ENCODE results near the gene GJC2. TPM values are rescaled to one million over a fixed set of nuclear protein-coding genes. Genes with fewer than 3 reads are reported as not detected.
A peak's percentile ranks its signal among the peaks of the same experiment; 100 is the strongest.
"Not testable (repeated sequence)": the region's sequence is repeated elsewhere in the genome, so short reads cannot be mapped to it uniquely, and the experiment has no call there.

Gene GJC2
- total RNA-seq, 6 donors from 2014 or later: 1.4 to 8.7 (median 2.0) TPM

DNA sequence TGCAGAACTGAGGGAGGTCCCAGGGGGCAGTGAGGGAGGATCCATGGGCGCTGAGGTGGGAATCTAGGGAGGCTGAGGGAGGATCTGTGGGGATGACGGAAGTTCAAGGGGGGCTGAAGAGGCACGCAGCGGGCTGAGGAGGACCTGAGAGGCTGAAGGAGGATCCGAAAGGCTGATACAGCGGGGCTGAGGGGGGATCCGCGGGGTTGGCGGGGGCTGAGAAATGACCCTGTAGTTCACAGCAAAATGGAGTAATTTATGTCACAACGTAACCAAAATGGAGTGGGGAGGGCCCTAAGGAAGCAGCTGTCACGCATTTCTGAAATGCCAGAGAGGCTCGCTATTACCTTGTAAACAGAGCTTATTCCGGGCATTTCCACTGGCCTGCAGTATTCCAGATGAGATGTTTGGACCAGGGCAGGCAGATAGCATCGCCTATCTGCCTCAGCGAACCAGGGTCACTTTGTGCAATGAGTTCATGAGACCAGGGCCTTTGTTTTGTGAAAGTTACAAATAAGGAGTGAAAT, 39.7 kb upstream of the GJC2 start:
- H3K36me3 ChIP-seq: peaks cover 0 to 24% (median 15%) of the 10 kb centered on the region in 4 donors
- H3K27ac ChIP-seq: peak overlapping the region; percentile 87 to 100 (median 92)
- peak; percentile 1 to 16 for ATAC-seq (ENCODE audit: low FRiP score in 2 of 2)
- peaks cover 19 to 28% (median 19%) of the 10 kb centered on the region in 4 donors for H3K4me1 ChIP-seq
- H3K27me3 ChIP-seq: no peaks in the 10 kb centered on the region
- no peak for DNase-seq
- no peak for TF ChIP-seq POLR2AphosphoS5 (IDR thresholded peaks at IDR 0.05)
- no peak for TF ChIP-seq POLR2A (IDR thresholded peaks at IDR 0.05)
- TF ChIP-seq EP300 (IDR thresholded peaks at IDR 0.05): no peak
- TF ChIP-seq, protein P1, sequence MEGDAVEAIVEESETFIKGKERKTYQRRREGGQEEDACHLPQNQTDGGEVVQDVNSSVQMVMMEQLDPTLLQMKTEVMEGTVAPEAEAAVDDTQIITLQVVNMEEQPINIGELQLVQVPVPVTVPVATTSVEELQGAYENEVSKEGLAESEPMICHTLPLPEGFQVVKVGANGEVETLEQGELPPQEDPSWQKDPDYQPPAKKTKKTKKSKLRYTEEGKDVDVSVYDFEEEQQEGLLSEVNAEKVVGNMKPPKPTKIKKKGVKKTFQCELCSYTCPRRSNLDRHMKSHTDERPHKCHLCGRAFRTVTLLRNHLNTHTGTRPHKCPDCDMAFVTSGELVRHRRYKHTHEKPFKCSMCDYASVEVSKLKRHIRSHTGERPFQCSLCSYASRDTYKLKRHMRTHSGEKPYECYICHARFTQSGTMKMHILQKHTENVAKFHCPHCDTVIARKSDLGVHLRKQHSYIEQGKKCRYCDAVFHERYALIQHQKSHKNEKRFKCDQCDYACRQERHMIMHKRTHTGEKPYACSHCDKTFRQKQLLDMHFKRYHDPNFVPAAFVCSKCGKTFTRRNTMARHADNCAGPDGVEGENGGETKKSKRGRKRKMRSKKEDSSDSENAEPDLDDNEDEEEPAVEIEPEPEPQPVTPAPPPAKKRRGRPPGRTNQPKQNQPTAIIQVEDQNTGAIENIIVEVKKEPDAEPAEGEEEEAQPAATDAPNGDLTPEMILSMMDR (IDR thresholded peaks at IDR 0.05): no peak
- no peaks in the 10 kb centered on the region for H3K9me3 ChIP-seq
- 24 to 29% methylated on average over 15 of the region's 15 CpGs for WGBS, 2 donors
- H3K4me3 ChIP-seq: peak overlapping the region; percentile 68 to 81 (median 76)

DNA sequence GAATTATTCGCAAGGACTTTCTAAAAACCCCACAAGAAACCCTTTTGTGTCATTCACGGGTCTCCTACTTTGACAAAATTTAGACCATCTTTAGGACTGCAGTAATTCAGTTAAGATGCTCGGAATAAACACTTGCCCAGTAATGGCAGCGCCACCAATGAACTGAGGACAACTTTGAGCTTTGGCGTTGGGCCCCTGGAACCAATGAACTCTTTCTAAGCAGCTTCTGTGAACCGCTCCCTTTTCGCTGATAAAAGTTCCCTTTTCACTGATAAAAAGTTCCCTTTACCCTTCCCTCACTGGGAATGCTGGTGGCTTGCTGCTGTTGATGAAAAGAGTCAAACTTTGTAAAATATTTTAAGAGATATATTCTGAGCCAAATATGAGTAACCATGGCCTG, 39.2 kb upstream of the GJC2 start:
- Histone ChIP-seq H3K4me1 (peaks cover 19 to 28% (median 19%) of the 10 kb centered on the region in 4 donors), H3K27ac (peak overlapping the region; percentile 87 to 100 (median 92)), H3K4me3 (peak overlapping the region in 1 of 4 donors; percentile 81), H3K27me3 (no peaks in the 10 kb centered on the region), H3K36me3 (peaks cover 0 to 23% (median 13%) of the 10 kb centered on the region in 4 donors), H3K9me3 (no peaks in the 10 kb centered on the region)
- WGBS, 2 donors: 90 to 92% methylated on average over 7 of the region's 7 CpGs
- TF ChIP-seq EP300 (IDR thresholded peaks at IDR 0.05) (no peak), POLR2A (IDR thresholded peaks at IDR 0.05) (no peak), POLR2AphosphoS5 (IDR thresholded peaks at IDR 0.05) (no peak)
- TF ChIP-seq, protein P1 (IDR thresholded peaks at IDR 0.05): no peak
- ATAC-seq (ENCODE audit: low FRiP score in 2 of 2) (no peak), DNase-seq (no peak)

DNA sequence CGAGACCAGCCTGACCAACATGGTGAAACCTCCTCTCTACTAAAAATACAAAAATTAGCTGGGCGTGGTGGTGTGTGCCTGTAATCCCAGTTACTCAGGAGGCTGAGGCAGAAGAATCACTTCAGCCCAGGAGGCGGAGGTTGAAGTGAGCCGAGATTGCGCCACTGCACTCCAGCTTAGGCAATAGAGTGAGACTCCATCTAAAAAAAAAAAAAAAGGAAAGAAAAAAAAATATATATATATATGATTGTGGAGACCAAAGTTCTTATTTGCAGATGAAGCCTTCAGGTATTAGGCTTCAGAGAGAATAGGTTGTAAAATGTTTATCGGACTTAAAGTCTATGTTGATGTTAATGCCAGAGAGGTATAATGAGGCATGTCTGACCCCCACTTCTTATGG, 38.4 kb upstream of the GJC2 start:
- H3K27ac ChIP-seq; DNase-seq; H3K27me3 ChIP-seq; H3K9me3 ChIP-seq; H3K4me3 ChIP-seq; ATAC-seq (ENCODE audit: low FRiP score in 2 of 2): not testable (repeated sequence)
- 80 to 81% methylated on average over 6 of the region's 6 CpGs for whole genome bisulfite sequencing, 2 donors
- peaks cover 19 to 28% (median 19%) of the 10 kb centered on the region in 4 donors for H3K4me1 ChIP-seq
- H3K36me3 ChIP-seq: peaks cover 0 to 16% (median 9%) of the 10 kb centered on the region in 4 donors

DNA sequence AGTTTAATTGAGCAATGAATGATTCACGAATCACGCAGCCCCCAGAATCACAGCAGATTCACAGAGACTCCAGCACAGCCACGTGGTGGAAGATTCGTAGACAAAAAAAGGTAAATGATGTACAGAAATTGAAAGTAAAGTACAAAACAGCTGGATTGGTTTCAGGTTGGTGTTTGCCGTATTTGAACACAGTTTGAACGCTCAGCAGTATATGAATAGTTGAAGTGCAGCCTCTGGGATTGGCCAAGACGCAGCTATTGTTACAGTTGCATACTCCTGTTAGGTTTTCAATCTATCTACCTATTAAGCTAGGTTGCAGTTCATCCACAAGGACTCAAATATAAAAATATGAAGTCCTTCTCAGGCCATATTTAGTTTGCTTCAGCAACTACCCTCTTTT, 37.6 kb upstream of the GJC2 start:
- H3K4me1 ChIP-seq: peaks cover 19 to 28% (median 19%) of the 10 kb centered on the region in 4 donors
- no peaks in the 10 kb centered on the region for H3K9me3 ChIP-seq
- H3K27me3 ChIP-seq: no peaks in the 10 kb centered on the region
- H3K4me3 ChIP-seq: no peak overlapping the region
- no peak for TF ChIP-seq POLR2A (IDR thresholded peaks at IDR 0.05)
- no peak for TF ChIP-seq POLR2AphosphoS5 (IDR thresholded peaks at IDR 0.05)
- no peak for TF ChIP-seq EP300 (IDR thresholded peaks at IDR 0.05)
- TF ChIP-seq, protein P1 (IDR thresholded peaks at IDR 0.05): no peak
- peaks cover 0 to 7% (median 5%) of the 10 kb centered on the region in 4 donors for H3K36me3 ChIP-seq
- DNase-seq: no peak
- no peak for ATAC-seq (ENCODE audit: low FRiP score in 2 of 2)
- no peak overlapping the region for H3K27ac ChIP-seq
- WGBS, 2 donors: 85 to 90% methylated on average over 7 of the region's 7 CpGs

DNA sequence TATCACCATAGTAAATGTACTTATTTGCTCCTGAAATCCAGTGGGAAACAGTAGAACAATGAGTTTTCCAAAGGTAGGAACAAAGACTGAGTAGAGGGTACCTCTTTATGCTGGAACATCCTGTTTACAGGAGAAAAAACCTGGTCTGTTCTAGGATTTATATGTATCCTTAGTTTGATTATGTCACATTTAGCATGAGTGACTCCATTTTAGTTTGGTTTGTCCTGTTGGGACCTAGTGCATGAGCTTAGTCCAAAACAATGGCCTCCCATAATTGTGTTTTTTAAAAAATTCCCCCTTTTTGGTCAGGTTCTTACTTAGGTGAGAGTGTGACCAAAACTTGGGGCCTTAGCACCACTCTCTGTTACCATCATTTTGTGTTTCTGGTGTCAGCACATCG, 37.1 kb upstream of the GJC2 start:
- Histone ChIP-seq H3K36me3 (peaks cover 0 to 3% (median 2%) of the 10 kb centered on the region in 4 donors), H3K27me3 (no peaks in the 10 kb centered on the region), H3K4me1 (peaks cover 18 to 24% (median 19%) of the 10 kb centered on the region in 4 donors), H3K27ac (no peak overlapping the region), H3K9me3 (no peaks in the 10 kb centered on the region), H3K4me3 (no peak overlapping the region)
- 78 to 94% methylated on average over 1 of the region's 1 CpG for WGBS, 2 donors
- TF ChIP-seq POLR2AphosphoS5 (IDR thresholded peaks at IDR 0.05) (no peak), EP300 (IDR thresholded peaks at IDR 0.05) (no peak), POLR2A (IDR thresholded peaks at IDR 0.05) (no peak)
- TF ChIP-seq, protein P1 (IDR thresholded peaks at IDR 0.05): no peak
- no peak for ATAC-seq (ENCODE audit: low FRiP score in 2 of 2)
- no peak for DNase-seq

All from upper lobe of left lung (tissue), 6 donors.